Effector memory CD4-positive, alpha-beta T cell (primary cell): Measurements from ENCODE around the gene SLC25A26.

Experiments
- DNase-seq, 3 donors: peaks; one replicate each; pipeline ENCODE4 v3.0.0-alpha.2; 2020
- H3K27ac ChIP-seq: 2 replicates; pipeline ENCODE4 v1.7.0; 2013; ENCODE audit warnings: mild to moderate bottlenecking, low read length, moderate library complexity; ENCODE audit not compliant: insufficient read depth, poor library complexity, severe bottlenecking
- H3K27me3 ChIP-seq: replicated peaks from 2 replicates; pipeline ENCODE4 v1.7.0; 2013; ENCODE audit warnings: mild to moderate bottlenecking, low read length; ENCODE audit not compliant: insufficient read depth, control insufficient read depth, poor library complexity, severe bottlenecking
- H3K36me3 ChIP-seq: 2 replicates; pipeline ENCODE4 v1.7.0; 2013; ENCODE audit warnings: mild to moderate bottlenecking, low read length, moderate library complexity; ENCODE audit not compliant: control insufficient read depth, insufficient read depth
- H3K4me1 ChIP-seq: 2 replicates; pipeline ENCODE4 v1.7.0; 2013; ENCODE audit warnings: low read length, mild to moderate bottlenecking; ENCODE audit not compliant: control insufficient read depth, insufficient read depth, poor library complexity, severe bottlenecking
- H3K4me3 ChIP-seq: 2 replicates; pipeline ENCODE4 v1.7.0; 2013; ENCODE audit warnings: low read length, low read depth, mild to moderate bottlenecking; ENCODE audit not compliant: insufficient read depth, poor library complexity, severe bottlenecking
- H3K9me3 ChIP-seq: 2 replicates; pipeline ENCODE4 v1.7.0; 2013; ENCODE audit warnings: mild to moderate bottlenecking, low read length, moderate library complexity; ENCODE audit not compliant: control insufficient read depth

SLC25A26 gene

GRCh38 chr3:66261355-66261754 lies 40.6 kb downstream of the SLC25A26 start:
- DNase-seq = no peak
- peaks cover 15% of the 10 kb centered on the region for H3K36me3 ChIP-seq
- H3K4me3 ChIP-seq = no peak overlapping the region
- H3K27ac ChIP-seq = no peak overlapping the region
- H3K9me3 ChIP-seq = no peaks in the 10 kb centered on the region
- no peaks in the 10 kb centered on the region for H3K27me3 ChIP-seq
- H3K4me1 ChIP-seq = no peaks in the 10 kb centered on the region

DNA sequence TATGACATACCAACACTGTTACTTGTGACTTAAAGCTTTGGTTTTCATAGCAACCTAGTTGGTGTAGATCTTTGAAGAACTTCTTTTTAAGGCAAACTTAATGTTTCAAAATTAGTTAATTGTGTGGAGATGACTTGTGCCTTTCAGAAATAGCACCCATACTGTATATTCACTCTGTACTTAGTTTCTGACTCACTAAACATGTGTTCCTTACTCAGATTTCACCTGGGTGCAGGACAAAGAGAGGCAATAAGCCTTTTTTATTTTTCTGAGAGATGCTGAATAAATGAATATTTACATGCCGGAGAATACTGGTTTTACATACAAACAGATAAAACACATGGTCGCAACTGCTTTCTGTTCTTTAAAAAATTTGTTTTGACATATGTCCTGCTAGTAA lies 44.8 kb downstream of the SLC25A26 start:
- peaks cover 21% of the 10 kb centered on the region for H3K36me3 ChIP-seq
- H3K4me3 ChIP-seq = no peak overlapping the region
- DNase-seq = no peak
- H3K4me1 ChIP-seq = no peaks in the 10 kb centered on the region
- H3K27me3 ChIP-seq = no peaks in the 10 kb centered on the region
- H3K27ac ChIP-seq = no peak overlapping the region
- H3K9me3 ChIP-seq = no peaks in the 10 kb centered on the region

DNA sequence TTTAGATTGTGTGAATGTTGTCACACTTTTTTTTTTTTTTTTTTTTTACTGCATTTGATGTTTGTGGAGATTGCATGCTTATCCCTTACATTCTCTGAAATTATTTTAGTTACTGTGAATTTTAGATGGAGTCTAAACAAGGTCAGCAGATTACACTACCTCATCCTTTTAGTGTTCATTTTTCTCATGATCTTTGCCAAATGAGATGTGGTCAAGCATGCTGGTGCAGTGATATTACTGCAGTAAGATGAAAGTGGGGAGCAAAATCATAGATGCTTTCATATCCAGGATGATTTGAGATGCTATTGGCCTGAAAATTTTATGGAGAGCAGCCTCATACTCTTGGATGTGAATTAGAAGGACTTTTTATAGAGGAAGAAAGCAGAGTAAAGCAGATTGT lies 45.8 kb downstream of the SLC25A26 start:
- H3K27me3 ChIP-seq = no peaks in the 10 kb centered on the region
- no peaks in the 10 kb centered on the region for H3K9me3 ChIP-seq
- H3K36me3 ChIP-seq = peaks cover 21% of the 10 kb centered on the region
- no peak overlapping the region for H3K27ac ChIP-seq
- H3K4me1 ChIP-seq = no peaks in the 10 kb centered on the region
- H3K4me3 ChIP-seq = no peak overlapping the region
- DNase-seq = no peak

- no peak overlapping the region for H3K4me3 ChIP-seq
- H3K27ac ChIP-seq = no peak overlapping the region
- H3K9me3 ChIP-seq = no peaks in the 10 kb centered on the region
- H3K27me3 ChIP-seq = no peaks in the 10 kb centered on the region
- no peak for DNase-seq
- H3K36me3 ChIP-seq = peaks cover 21% of the 10 kb centered on the region
- no peaks in the 10 kb centered on the region for H3K4me1 ChIP-seq
Observed at GRCh38 chr3:66267031-66267430, 46.2 kb downstream of the SLC25A26 start.

DNA sequence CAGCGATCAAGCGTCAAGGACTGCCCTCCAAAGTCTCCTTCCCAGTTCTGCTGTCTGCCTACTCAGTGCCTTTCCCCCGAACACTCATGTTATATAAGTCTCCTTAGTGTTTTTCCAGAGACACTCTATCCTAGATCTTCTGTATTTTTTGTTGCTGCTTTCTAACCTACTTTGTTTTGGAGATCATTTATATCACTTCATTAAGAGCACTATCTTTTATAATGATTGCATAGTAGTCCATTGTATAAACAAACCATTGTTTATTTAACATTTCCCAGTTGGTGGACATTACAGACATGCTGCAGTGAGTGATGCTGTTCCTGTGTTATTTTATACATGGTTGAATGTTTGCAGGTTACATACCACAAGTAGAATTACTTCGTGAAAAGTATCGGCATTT lies 47.1 kb downstream of the SLC25A26 start:
- Histone ChIP-seq H3K36me3 (peaks cover 20% of the 10 kb centered on the region), H3K4me3 (no peak overlapping the region), H3K9me3 (no peaks in the 10 kb centered on the region), H3K27me3 (no peaks in the 10 kb centered on the region), H3K27ac (no peak overlapping the region), H3K4me1 (no peaks in the 10 kb centered on the region)
- no peak for DNase-seq

DNA sequence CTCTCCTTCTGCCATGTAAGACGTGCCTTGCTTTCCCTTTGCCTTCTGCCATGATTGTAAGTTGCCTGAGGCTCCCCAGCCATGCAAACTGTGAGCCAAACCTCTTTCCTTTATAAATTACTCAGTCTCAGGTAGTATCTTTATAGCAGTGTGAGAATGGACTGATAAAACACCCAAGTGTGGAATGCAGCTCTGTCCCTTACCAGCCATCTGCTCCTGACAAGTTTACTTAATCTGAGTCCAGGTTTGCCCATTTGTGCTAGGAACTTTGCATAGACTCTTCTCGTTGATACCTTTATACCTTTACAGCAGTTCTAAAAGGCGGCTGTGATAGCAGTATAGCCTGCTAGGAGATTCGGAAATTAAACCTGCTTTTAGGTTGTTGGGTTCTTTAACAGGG lies 48.1 kb downstream of the SLC25A26 start:
- Histone ChIP-seq H3K4me1 (no peaks in the 10 kb centered on the region), H3K27ac (no peak overlapping the region), H3K27me3 (no peaks in the 10 kb centered on the region), H3K4me3 (no peak overlapping the region), H3K9me3 (no peaks in the 10 kb centered on the region), H3K36me3 (peaks cover 18% of the 10 kb centered on the region)
- no peak for DNase-seq

- H3K4me3 ChIP-seq = no peak overlapping the region
- H3K9me3 ChIP-seq = no peaks in the 10 kb centered on the region
- H3K36me3 ChIP-seq = peaks cover 16% of the 10 kb centered on the region
- H3K27me3 ChIP-seq = no peaks in the 10 kb centered on the region
- H3K4me1 ChIP-seq = no peaks in the 10 kb centered on the region
- DNase-seq = no peak
- no peak overlapping the region for H3K27ac ChIP-seq
Observed at GRCh38 chr3:66269411-66269810, 48.6 kb downstream of the SLC25A26 start.

DNA sequence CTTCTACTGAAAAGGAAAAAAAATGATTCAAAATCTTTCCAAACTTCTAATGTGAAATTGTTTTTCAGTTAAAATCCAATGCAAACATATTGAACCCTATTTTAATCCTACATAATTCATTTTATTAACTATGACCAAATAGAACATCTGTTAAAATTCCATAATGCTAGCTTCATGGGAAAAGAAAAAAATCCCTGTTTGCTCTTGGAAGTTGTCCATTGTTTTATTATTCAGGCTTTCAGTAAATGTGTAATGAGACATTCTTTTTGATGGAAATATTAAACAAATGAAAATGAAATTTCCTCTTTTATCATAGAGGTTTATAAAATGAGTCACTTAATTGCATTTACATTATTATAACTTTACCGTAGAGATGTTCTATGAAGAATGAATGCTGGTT lies 49.5 kb downstream of the SLC25A26 start:
- Histone ChIP-seq H3K9me3 (no peaks in the 10 kb centered on the region), H3K27ac (no peak overlapping the region), H3K27me3 (no peaks in the 10 kb centered on the region), H3K36me3 (peaks cover 11% of the 10 kb centered on the region), H3K4me1 (no peaks in the 10 kb centered on the region), H3K4me3 (no peak overlapping the region)
- DNase-seq = no peak

GRCh38 chr3:66270701-66271100 lies 49.9 kb downstream of the SLC25A26 start:
- H3K4me3 ChIP-seq = no peak overlapping the region
- H3K4me1 ChIP-seq = no peaks in the 10 kb centered on the region
- H3K27ac ChIP-seq = no peak overlapping the region
- H3K9me3 ChIP-seq = no peaks in the 10 kb centered on the region
- no peaks in the 10 kb centered on the region for H3K27me3 ChIP-seq
- no peak for DNase-seq
- H3K36me3 ChIP-seq = peaks cover 11% of the 10 kb centered on the region

GRCh38 chr3:66271231-66271630 lies 50.4 kb downstream of the SLC25A26 start:
- Histone ChIP-seq H3K27ac (no peak overlapping the region), H3K27me3 (no peaks in the 10 kb centered on the region), H3K9me3 (no peaks in the 10 kb centered on the region), H3K4me1 (no peaks in the 10 kb centered on the region), H3K4me3 (no peak overlapping the region), H3K36me3 (peaks cover 11% of the 10 kb centered on the region)
- DNase-seq = no peak

- no peak overlapping the region for H3K4me3 ChIP-seq
- H3K36me3 ChIP-seq = peaks cover 11% of the 10 kb centered on the region
- no peak for DNase-seq
- H3K9me3 ChIP-seq = no peaks in the 10 kb centered on the region
- H3K4me1 ChIP-seq = no peaks in the 10 kb centered on the region
- H3K27ac ChIP-seq = no peak overlapping the region
- H3K27me3 ChIP-seq = no peaks in the 10 kb centered on the region
Observed at GRCh38 chr3:66272016-66272415, 51.2 kb downstream of the SLC25A26 start.
